Measurements from ENCODE around the gene MFSD2B.
A peak's percentile ranks its signal among the peaks of the same experiment; 100 is the strongest.

MFSD2B gene

DNA sequence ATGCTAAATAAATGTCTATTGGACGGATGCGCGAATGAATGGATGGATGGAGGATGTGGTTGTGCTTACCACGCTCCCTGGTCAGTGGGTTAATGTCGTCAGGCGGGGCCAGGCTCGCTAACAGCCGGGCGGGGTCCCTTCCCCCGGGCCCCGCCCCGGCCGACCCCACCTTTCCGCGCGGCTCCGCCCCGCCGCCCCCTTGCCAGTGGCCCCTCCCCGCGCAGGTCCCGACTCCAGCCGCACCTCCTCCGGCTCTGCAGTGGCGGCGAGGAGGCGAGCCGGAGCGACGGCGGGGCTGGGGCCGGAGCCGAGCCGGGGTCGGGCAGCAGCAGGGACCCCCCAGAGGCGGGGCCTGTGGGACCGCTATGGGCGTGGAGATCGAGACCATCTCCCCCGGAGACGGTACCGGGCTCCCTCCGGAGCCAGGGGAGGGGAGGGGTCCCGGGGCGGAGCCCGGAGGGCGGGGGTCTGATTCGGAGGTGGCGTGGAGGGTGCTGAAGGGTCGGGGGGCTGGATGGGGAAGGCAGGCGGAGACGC, 39.7 kb downstream of the MFSD2B start, which contains the start of gene FKBP1B:
Gene FKBP1B (plus strand): TSS at position 257 of the 537 bp plus-strand sequence. CDS start 109 bp downstream, at position 366.
- TF ChIP-seq, protein P1, sequence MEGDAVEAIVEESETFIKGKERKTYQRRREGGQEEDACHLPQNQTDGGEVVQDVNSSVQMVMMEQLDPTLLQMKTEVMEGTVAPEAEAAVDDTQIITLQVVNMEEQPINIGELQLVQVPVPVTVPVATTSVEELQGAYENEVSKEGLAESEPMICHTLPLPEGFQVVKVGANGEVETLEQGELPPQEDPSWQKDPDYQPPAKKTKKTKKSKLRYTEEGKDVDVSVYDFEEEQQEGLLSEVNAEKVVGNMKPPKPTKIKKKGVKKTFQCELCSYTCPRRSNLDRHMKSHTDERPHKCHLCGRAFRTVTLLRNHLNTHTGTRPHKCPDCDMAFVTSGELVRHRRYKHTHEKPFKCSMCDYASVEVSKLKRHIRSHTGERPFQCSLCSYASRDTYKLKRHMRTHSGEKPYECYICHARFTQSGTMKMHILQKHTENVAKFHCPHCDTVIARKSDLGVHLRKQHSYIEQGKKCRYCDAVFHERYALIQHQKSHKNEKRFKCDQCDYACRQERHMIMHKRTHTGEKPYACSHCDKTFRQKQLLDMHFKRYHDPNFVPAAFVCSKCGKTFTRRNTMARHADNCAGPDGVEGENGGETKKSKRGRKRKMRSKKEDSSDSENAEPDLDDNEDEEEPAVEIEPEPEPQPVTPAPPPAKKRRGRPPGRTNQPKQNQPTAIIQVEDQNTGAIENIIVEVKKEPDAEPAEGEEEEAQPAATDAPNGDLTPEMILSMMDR (IDR thresholded peaks at IDR 0.05; ENCODE audit: control extremely low read depth, extremely low read depth, low read depth, missing control alignments): no peak
- ChIA-PET POLR2A (no interaction called here), CTCF (interaction anchor here (0.9 to 4.9 kb wide), 5 partner anchors 11 to 23 kb away, joined by 3 to 25 read pairs (median 4); no protein-coding TSS in a partner anchor)
- DNase-seq (ENCODE audit: extremely low spot score): peak; percentile 76

DNA sequence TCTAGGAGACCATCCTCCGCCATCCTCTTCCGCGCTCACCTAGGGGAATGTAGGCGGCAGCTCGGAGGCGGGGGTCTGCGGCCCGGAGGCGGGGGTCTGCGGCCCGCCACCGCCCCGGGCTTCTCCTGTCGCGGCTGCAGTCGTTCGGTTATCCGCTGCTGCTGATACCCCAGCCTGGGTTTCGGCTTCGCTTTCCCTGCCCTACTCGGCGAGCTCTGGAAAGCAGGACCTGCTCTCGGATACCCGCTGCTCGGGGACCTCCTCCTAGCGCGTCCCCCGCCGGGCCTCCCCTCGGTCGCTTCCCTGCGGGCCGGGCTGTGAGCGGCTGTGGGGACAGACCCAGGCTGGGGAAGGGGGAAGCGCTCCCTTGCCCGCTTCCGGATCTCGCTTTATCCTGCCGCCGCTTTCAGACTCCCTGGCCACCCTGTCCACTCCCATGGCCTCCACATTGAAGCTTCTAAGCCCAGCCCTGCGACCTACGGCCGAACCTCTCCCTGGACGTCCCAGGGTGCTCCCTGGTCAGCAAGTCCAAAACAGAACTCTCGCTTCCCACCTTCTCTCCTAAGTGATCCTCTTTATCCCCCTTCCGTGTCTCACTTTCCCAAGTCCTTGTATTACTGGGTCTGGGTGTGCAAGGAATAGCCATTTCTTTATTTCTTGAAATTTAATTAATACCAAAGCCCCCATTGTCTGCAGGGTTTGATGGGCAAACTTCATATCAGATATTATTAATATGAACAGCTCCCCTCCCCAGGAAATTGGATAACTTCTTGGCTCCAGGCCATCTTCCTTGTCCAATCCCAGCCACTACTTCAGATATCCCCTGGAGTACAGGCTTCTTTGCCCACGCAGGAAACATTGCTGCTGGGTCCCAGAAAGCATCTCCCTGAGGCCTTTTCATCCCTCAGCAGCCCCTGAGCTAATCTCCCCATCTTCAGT, 40.4 kb downstream of the MFSD2B start:
- ChIA-PET POLR2A (interaction anchor here (0.5 kb wide), 1 partner anchor 98 kb away, joined by 3 read pairs; no protein-coding TSS in a partner anchor), CTCF (interaction anchor here (0.7 to 5.7 kb wide), 10 partner anchors 10 to 225 kb away, joined by 3 to 25 read pairs (median 4); partner anchors contain the start of genes ATAD2B and TP53I3)
- TF ChIP-seq, protein P1 (IDR thresholded peaks at IDR 0.05; ENCODE audit: control extremely low read depth, extremely low read depth, low read depth, missing control alignments): no peak
- DNase-seq (ENCODE audit: extremely low spot score): no peak

DNA sequence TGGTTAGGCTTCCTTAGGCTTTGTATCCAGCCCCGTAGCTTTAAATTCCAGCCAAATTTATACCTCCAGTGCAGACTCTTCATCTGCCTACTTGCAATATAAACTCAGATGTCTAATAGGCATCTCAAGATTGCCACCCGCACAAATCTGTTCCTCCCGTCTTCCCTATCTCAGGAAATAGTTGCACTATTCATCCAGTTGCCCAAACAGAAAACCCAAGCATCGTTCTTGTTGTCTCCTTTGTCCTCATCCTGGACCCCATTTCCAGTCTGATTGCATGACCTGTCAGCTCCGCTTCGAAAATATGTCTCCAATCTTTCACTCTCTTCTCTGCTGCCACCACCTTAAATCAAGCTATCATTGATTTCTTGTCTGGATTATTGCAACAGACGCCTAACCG, 41.9 kb downstream of the MFSD2B start:
- TF ChIP-seq, protein P1 (IDR thresholded peaks at IDR 0.05; ENCODE audit: control extremely low read depth, extremely low read depth, low read depth, missing control alignments): no peak
- no peak for DNase-seq (ENCODE audit: extremely low spot score)
- CTCF ChIA-PET: interaction anchor here (1.2 to 5.7 kb wide), 6 partner anchors 9 to 227 kb away, joined by 3 to 25 read pairs (median 5); partner anchors contain the start of gene TP53I3
- POLR2A ChIA-PET: no interaction called here

DNA sequence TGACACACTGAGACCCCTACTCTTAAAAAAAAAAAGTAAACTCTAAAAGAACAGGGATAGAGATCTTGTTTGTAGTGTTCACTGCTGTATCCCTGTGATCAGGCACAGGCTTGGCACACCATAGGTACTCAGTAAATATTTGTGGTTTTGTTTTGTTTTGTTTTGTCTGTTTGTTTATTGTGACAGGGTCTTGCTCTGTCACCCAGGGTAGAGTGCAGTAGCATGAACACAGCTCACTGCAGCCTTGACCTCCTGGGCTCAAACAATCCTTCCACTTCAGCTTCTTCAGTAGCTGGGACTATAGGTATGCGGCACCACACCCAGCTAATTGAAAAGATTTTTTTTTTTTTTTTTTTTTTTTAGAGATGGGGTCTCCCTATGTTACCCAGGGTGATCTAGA, 43.1 kb downstream of the MFSD2B start:
- no peak for DNase-seq (ENCODE audit: extremely low spot score)
- TF ChIP-seq, protein P1 (IDR thresholded peaks at IDR 0.05; ENCODE audit: control extremely low read depth, extremely low read depth, low read depth, missing control alignments): no peak
- CTCF ChIA-PET: interaction anchor here (1.3 to 5.7 kb wide), 3 partner anchors 7 to 31 kb away, joined by 3 to 25 read pairs (median 24); partner anchors contain the start of gene TP53I3
- POLR2A ChIA-PET: interaction anchor here (0.5 to 0.6 kb wide), 2 partner anchors 8 to 340 kb away, joined by 3 to 4 read pairs; no protein-coding TSS in a partner anchor

DNA sequence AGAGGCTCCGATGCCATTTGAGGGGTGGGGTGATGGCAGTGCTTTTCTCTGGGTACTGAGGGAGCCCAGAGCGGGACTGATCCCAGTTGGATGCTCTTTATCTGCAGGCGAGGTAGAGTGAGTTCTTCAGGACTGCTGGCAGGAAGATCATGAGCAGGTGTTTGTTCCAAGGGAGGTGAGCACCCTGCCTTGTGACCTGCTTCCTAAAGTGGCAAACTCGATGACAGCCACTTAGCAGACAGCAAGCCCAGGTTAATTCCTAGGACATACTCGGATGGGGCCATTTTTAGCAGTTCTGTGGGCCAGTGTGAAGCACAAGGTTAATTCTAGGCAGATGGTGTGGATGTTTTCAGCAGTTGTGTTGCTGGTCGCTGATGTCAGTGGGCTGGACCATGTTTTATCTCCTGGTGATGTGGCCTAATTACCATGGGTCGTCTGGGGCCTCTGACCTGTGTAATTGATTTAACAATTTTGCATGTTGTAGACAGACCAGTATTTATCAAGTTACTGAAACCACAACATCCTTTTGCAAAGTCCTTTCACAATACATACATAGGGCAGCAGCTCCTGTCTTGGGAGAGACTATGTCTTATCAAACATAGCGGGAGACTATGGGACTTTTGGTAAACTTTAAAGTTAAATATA, 44.6 kb downstream of the MFSD2B start:
- POLR2A ChIA-PET: no interaction called here
- TF ChIP-seq, protein P1 (IDR thresholded peaks at IDR 0.05; ENCODE audit: control extremely low read depth, extremely low read depth, low read depth, missing control alignments): no peak
- CTCF ChIA-PET: interaction anchor here (0.9 to 5.7 kb wide), 2 partner anchors 10 to 29 kb away, joined by 4 to 24 read pairs; partner anchors contain the start of gene TP53I3
- DNase-seq (ENCODE audit: extremely low spot score): no peak

DNA sequence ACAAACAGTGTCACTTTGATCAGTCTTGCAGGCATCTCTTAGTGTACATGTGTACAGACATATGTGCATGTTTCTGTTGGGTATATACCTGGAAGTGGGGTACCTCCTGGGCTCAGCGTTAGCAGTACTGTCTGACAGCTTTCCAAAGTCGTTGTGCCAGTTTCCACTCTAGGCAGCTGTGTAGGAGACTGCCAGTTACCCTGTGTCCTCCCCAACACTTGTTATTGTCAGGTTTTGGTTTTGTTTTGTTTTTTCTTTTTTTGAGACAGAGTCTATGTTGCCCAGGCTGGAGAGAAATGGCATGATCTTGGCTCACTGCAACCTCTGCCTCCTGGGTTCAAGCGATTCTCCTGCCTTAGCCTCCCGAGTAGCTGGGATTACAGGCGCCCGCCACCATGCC, 45.9 kb downstream of the MFSD2B start:
- CTCF ChIA-PET: interaction anchor here (5.7 kb wide), 1 partner anchor 28 kb away, joined by 24 read pairs; the partner anchor contains the start of gene TP53I3
- DNase-seq (ENCODE audit: extremely low spot score): no peak
- POLR2A ChIA-PET: no interaction called here
- TF ChIP-seq, protein P1 (IDR thresholded peaks at IDR 0.05; ENCODE audit: control extremely low read depth, extremely low read depth, low read depth, missing control alignments): no peak
